Measurements from ENCODE around the gene TENM4. TPM values are rescaled to one million over a fixed set of nuclear protein-coding genes. Genes with fewer than 3 reads are reported as not detected.

Gene TENM4
- total and polyA plus RNA-seq, 2 of the 13 experiments (the other 11 are each of a cell fraction or from before 2014, with no cell fraction given), result not detected

DNA sequence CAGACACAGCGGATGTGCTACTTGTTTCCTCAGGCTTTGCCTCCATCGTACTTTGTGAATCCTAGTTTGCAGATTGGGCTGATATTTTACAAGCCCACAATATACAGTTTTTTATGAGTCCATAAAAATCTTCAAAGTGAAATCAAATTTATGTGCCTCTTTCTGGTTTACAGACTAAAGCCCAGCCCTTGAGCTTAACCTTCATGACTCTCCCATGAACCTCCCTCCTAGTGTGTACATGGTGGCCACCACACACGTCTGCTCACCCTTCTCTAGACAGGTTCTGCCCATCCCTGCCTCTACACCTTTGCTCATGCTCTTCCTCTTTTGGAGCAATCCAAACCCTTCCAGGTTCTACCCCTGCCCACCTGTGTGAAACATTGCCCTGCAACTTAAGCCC is 129.4 kb downstream of the TENM4 start (continued):
- TF ChIP-seq KIAA2018 (CRISPR knock-in tag; IDR thresholded peaks at IDR 0.05; ENCODE audit: borderline replicate concordance) (no peak), NFYB (CRISPR knock-in tag; IDR thresholded peaks at IDR 0.05) (no peak), FOXP1 (IDR thresholded peaks at IDR 0.05) (no peak), FOXP1 (CRISPR knock-in tag; IDR thresholded peaks at IDR 0.05) (no peak)

- H3K27ac ChIP-seq (ENCODE audit: extremely low read length, insufficient read depth, low read length), result no peak overlapping the region
- TF ChIP-seq FOXK1 (CRISPR knock-in tag; IDR thresholded peaks at IDR 0.05; ENCODE audit: borderline replicate concordance, low read depth) (no peak), FOXA3 (CRISPR knock-in tag; IDR thresholded peaks at IDR 0.05) (no peak), CREB1 (IDR thresholded peaks at IDR 0.05) (no peak), CREB1 (CRISPR knock-in tag; IDR thresholded peaks at IDR 0.05) (no peak), MIXL1 (CRISPR knock-in tag; IDR thresholded peaks at IDR 0.05) (no peak), E2F1 (CRISPR knock-in tag; IDR thresholded peaks at IDR 0.05) (no peak), ZNF264 (CRISPR knock-in tag; IDR thresholded peaks at IDR 0.05) (no peak), ZMAT5 (CRISPR knock-in tag; IDR thresholded peaks at IDR 0.05; ENCODE audit: borderline replicate concordance, low read depth) (no peak), GATAD1 (CRISPR knock-in tag; IDR thresholded peaks at IDR 0.05) (no peak), RXRB (CRISPR knock-in tag; IDR thresholded peaks at IDR 0.05; ENCODE audit: borderline replicate concordance) (no peak)
- no peak overlapping the region for H3K4me2 ChIP-seq (ENCODE audit: low read depth, low read length)
- no peak overlapping the region for H3K9ac ChIP-seq (ENCODE audit: insufficient read depth, low read depth, low read length)
- H4K20me1 ChIP-seq (ENCODE audit: insufficient read depth, low read length), result no peaks in the 10 kb centered on the region
- no peaks in the 10 kb centered on the region for H3K9me3 ChIP-seq (ENCODE audit: low read length)
- BruUV-seq (replicated peaks), result no TSS peak
- H3K4me1 ChIP-seq (ENCODE audit: insufficient read depth, low read length), result no peaks in the 10 kb centered on the region
- H3K27me3 ChIP-seq (ENCODE audit: control insufficient read depth in 1 of 2, insufficient read depth in 2 of 2, low read length in 2 of 2), result peaks cover 0 to 1% of the 10 kb centered on the region in 2 experiments; a peak in 2 of 5 replicates
- no peaks in the 10 kb centered on the region for H3K79me2 ChIP-seq (ENCODE audit: insufficient read depth, low read length)
- ChIA-PET CTCF (ENCODE audit: low intra/inter-chr PET ratio, low total read pairs) (no interaction called here), POLR2A (no interaction called here)
- intact Hi-C loops (cut with micrococcal nuclease; ENCODE audit: unreplicated experiment) (no loop called here), in situ Hi-C loops (cut with HindIII; ENCODE audit: extremely low pct_ligation_motif_present, low pct_unique_long_range_greater_than_20kb) (no loop called here)
- ATAC-seq, result no peak
- 1% methylated on average over 5 of the region's 5 CpGs for WGBS (ENCODE audit: low lambda C conversion rate)
- H3K4me3 ChIP-seq (replicated peaks in 1 of 3; ENCODE audit: insufficient read depth in 1 of 3, low read depth in 2 of 3, low read length in 3 of 3), result no peak overlapping the region
- FAIRE-seq, result no peak
- H3K36me3 ChIP-seq (replicated peaks in 1 of 2; ENCODE audit: control insufficient read depth in 1 of 2, insufficient read depth in 2 of 2, low read length in 2 of 2), result no peaks in the 10 kb centered on the region
- H2AFZ ChIP-seq (ENCODE audit: low read length), result no peak overlapping the region
- DNase-seq (ENCODE audit: low spot score), result no peak
Measured at GRCh38 chr11:79309407-79309806, 131.4 kb downstream of the TENM4 start.

All from HepG2 (cell line).